ENCODE measurements around the gene CKMT1A.
"Not testable (repeated sequence)": the region's sequence is repeated elsewhere in the genome, so short reads cannot be mapped to it uniquely, and the experiment has no call there.

- TF ChIP-seq CTCF, POLR2A (IDR thresholded peaks at IDR 0.05): not testable (repeated sequence)
Measured at GRCh38 chr15:43662293-43662692, 31.4 kb upstream of the CKMT1A start.
